SU-DHL-6 (cell line): ENCODE data around the gene CDC42EP3.

Experiments used
- H2AFZ ChIP-seq: fragments of 200-600 bp; sonication (generic); 2 replicates; pipeline ENCODE4 v1.6.1; 2014; ENCODE audit warnings: low read depth, mild to moderate bottlenecking, moderate library complexity, mixed read lengths, antibody characterized with exemption, low read length; ENCODE audit not compliant: severe bottlenecking
- H3F3A ChIP-seq: fragments of 200-600 bp; shearing (Covaris generic); 2 replicates; pipeline ENCODE4 v1.6.0; 2016; ENCODE audit warnings: antibody characterized with exemption, mild to moderate bottlenecking; ENCODE audit not compliant: insufficient read depth
- H3K27ac ChIP-seq: fragments of 200-600 bp; sonication (generic); 2 replicates; pipeline ENCODE4 v1.5.1; 2016; ENCODE audit warnings: low read depth, mild to moderate bottlenecking, low read length, moderate library complexity, mixed read lengths
- H3K27me3 ChIP-seq: fragments of 200-600 bp; sonication (generic), shearing (Covaris generic); 2 replicates; pipeline ENCODE4 v1.6.0; 2014; ENCODE audit warnings: mild to moderate bottlenecking, low read length
- H3K36me3 ChIP-seq: fragments of 200-600 bp; sonication (generic); 2 replicates; pipeline ENCODE4 v1.6.1; 2014; ENCODE audit warnings: mild to moderate bottlenecking, low read length, mixed read lengths
- H3K4me2 ChIP-seq: fragments of 300-600, 200-600 bp; shearing (Covaris generic), sonication (generic); 2 replicates; pipeline ENCODE4 v1.6.0; 2014; ENCODE audit warnings: low read length, low read depth, mild to moderate bottlenecking; ENCODE audit not compliant: poor library complexity, severe bottlenecking
- H3K4me3 ChIP-seq: fragments of 200-600 bp; sonication (generic); 2 replicates; pipeline ENCODE4 v1.5.1; 2014; ENCODE audit warnings: antibody characterized with exemption, low read length, mild to moderate bottlenecking, mixed read lengths; ENCODE audit not compliant: insufficient read depth, poor library complexity, severe bottlenecking
- H3K79me2 ChIP-seq: fragments of 200-600 bp; sonication (generic); 2 replicates; pipeline ENCODE4 v1.6.1; 2014; ENCODE audit warnings: mild to moderate bottlenecking, low read length, moderate library complexity; ENCODE audit not compliant: insufficient read depth
- H3K9ac ChIP-seq: fragments of 200-600 bp; sonication (generic); 2 replicates; pipeline ENCODE4 v1.7.0; 2014; ENCODE audit warnings: mild to moderate bottlenecking, low read length
- H3K9me2 ChIP-seq: fragments of 200-600 bp; sonication (generic); replicated peaks from 2 replicates; pipeline ENCODE4 v1.6.1; 2014; ENCODE audit warnings: low read length; ENCODE audit not compliant: insufficient read depth
- H3K9me3 ChIP-seq: fragments of 200-600 bp; sonication (generic); 2 replicates; pipeline ENCODE4 v1.6.1; 2014; ENCODE audit warnings: low read length, mixed read lengths; ENCODE audit not compliant: insufficient read depth
- H4K20me1 ChIP-seq: fragments of 200-600 bp; sonication (generic); 2 replicates; pipeline ENCODE4 v1.6.1; 2014; ENCODE audit warnings: low read depth, mild to moderate bottlenecking, antibody characterized with exemption, low read length, moderate library complexity, mixed read lengths
- EZH2phosphoT487 ChIP-seq: fragments of 200-600 bp; sonication (generic), shearing (Covaris generic); conservative IDR thresholded peaks from 2 replicates; pipeline ENCODE4 v1.6.1; 2018; ENCODE audit warnings: mild to moderate bottlenecking, antibody characterized with exemption, low read length, moderate library complexity, mixed read lengths
- TF ChIP-seq, protein P1 (sequence below): fragments of 200-600 bp; sonication (generic); IDR thresholded peaks from one replicate; pipeline ENCODE4 v1.5.1; 2017; ENCODE audit warnings: antibody characterized with exemption, mild to moderate bottlenecking, low read length, moderate library complexity; ENCODE audit not compliant: insufficient read depth, poor library complexity, severe bottlenecking

The CDC42EP3 gene

DNA sequence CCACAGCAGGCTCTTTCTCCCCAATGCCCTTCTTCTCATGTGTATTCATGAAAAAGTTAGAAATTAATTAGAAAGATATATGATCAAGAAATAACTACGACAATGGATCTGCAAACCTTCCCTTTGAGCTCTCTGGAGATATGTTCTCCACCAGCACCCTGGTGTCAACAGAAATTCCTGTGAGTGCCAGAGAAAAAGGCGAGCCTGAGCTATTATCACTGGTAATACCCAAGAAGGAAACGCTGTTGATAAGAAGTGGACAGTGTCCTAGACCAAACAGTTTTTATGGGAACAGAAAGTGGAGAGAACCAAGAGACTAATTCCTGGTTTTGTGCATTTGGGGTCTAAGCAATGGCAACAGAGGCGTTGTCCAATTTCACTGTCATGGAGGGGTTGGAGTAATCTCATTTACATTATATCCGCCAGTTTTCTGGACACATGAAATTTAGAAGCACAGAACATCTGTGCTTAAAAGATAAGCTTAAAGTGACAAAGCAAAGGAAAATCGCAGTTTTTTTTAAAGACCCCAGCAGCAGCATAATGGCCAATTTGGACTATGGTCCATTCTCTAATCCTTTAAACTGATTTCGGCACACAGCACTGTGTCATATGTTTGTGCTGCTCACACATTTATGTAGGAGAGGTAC is 47.2 kb upstream of the CDC42EP3 start:
- Histone ChIP-seq H3K27ac (no peak overlapping the region), H4K20me1 (no peaks in the 10 kb centered on the region), H3K27me3 (no peaks in the 10 kb centered on the region), H3K9me3 (no peaks in the 10 kb centered on the region), H3K4me2 (no peak overlapping the region), H3K79me2 (no peaks in the 10 kb centered on the region), H3K4me3 (no peak overlapping the region), H3K36me3 (0 out of 2 replicates have a peak, but pooled peaks cover 3% of the 10 kb centered on the region), H3K9ac (no peak overlapping the region), H3K9me2 (no peaks in the 10 kb centered on the region), H2AFZ (no peak overlapping the region), H3F3A (no peaks in the 10 kb centered on the region)
- TF ChIP-seq, protein P1, sequence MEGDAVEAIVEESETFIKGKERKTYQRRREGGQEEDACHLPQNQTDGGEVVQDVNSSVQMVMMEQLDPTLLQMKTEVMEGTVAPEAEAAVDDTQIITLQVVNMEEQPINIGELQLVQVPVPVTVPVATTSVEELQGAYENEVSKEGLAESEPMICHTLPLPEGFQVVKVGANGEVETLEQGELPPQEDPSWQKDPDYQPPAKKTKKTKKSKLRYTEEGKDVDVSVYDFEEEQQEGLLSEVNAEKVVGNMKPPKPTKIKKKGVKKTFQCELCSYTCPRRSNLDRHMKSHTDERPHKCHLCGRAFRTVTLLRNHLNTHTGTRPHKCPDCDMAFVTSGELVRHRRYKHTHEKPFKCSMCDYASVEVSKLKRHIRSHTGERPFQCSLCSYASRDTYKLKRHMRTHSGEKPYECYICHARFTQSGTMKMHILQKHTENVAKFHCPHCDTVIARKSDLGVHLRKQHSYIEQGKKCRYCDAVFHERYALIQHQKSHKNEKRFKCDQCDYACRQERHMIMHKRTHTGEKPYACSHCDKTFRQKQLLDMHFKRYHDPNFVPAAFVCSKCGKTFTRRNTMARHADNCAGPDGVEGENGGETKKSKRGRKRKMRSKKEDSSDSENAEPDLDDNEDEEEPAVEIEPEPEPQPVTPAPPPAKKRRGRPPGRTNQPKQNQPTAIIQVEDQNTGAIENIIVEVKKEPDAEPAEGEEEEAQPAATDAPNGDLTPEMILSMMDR = no peak
- no peak for TF ChIP-seq EZH2phosphoT487

DNA sequence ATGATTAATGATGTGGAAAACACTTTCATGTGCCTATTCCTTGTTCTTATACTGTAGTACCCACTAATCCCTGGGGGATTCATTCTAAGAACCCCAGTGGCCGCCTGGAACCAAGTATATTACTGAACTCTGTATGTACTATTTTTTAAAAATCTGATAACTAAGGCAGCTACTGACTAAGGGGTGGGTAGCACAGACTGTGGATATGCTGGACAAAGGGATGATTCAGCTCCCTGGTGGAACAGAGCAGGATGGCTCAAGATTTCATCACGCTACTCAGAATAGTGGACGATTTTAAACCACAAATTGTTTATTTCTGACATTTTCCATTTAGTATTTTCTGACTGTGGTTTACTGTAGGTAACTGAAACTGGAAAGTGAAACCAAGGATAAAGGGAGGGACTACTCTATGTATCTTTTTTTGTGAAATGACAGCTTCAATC is 41.8 kb upstream of the CDC42EP3 start:
- 0 out of 2 replicates have a peak, but pooled peaks cover 3% of the 10 kb centered on the region for H3K36me3 ChIP-seq
- H3K27me3 ChIP-seq = no peaks in the 10 kb centered on the region
- no peaks in the 10 kb centered on the region for H4K20me1 ChIP-seq
- no peaks in the 10 kb centered on the region for H3K79me2 ChIP-seq
- no peaks in the 10 kb centered on the region for H3F3A ChIP-seq
- no peak overlapping the region for H3K4me3 ChIP-seq
- no peaks in the 10 kb centered on the region for H3K9me2 ChIP-seq
- H3K27ac ChIP-seq = no peak overlapping the region
- TF ChIP-seq, protein P1 = no peak
- TF ChIP-seq EZH2phosphoT487 = no peak
- no peak overlapping the region for H3K4me2 ChIP-seq
- H3K9me3 ChIP-seq = no peaks in the 10 kb centered on the region
- no peak overlapping the region for H3K9ac ChIP-seq
- H2AFZ ChIP-seq = no peak overlapping the region

DNA sequence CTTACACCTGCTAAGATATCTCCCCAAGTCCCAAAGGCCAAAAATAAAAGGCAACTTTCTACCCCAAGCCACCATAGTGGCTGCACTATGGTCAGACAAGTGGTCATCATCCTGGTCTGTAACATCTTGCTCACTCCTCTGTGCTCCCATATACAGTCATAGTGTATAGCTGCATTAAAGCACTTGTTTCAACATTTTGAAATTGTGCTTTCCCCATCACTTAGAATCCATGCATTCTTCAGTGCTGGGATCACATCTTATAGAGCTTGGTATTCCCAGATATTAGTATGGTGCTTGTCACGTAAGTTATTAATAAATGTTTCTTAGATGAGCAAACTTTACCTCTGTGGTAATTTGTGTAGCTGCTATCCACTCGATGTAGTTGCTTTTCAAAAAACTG is 40.4 kb upstream of the CDC42EP3 start:
- H3K27me3 ChIP-seq = no peaks in the 10 kb centered on the region
- H4K20me1 ChIP-seq = no peaks in the 10 kb centered on the region
- no peaks in the 10 kb centered on the region for H3K9me3 ChIP-seq
- TF ChIP-seq, protein P1 = no peak
- no peak for TF ChIP-seq EZH2phosphoT487
- no peak overlapping the region for H3K4me3 ChIP-seq
- no peak overlapping the region for H3K27ac ChIP-seq
- H3K9me2 ChIP-seq = no peaks in the 10 kb centered on the region
- H2AFZ ChIP-seq = no peak overlapping the region
- no peak overlapping the region for H3K4me2 ChIP-seq
- H3F3A ChIP-seq = no peaks in the 10 kb centered on the region
- H3K9ac ChIP-seq = no peak overlapping the region
- H3K36me3 ChIP-seq = 0 out of 2 replicates have a peak, but pooled peaks cover 3% of the 10 kb centered on the region
- no peaks in the 10 kb centered on the region for H3K79me2 ChIP-seq
